Measurements from ENCODE around the gene SLC25A15.

Gene SLC25A15

GRCh38 chr13:40793339-40793738 lies 3.9 kb downstream of the SLC25A15 start:
- Histone ChIP-seq H3K27me3 (ENCODE audit: insufficient read depth, poor library complexity, severe bottlenecking) (no peaks in the 10 kb centered on the region), H3K4me3 (ENCODE audit: severe bottlenecking) (no peak overlapping the region), H3K36me3 (ENCODE audit: low read depth) (peaks cover 29% of the 10 kb centered on the region), H3K9me3 (ENCODE audit: severe bottlenecking) (no peaks in the 10 kb centered on the region), H3K4me1 (ENCODE audit: insufficient read depth, poor library complexity, severe bottlenecking) (no peaks in the 10 kb centered on the region), H3K27ac (ENCODE audit: poor library complexity, severe bottlenecking) (no peak overlapping the region)
- DNase-seq (ENCODE audit: low spot score) (no peak), ATAC-seq (ENCODE audit: low read depth) (no peak)
- TF ChIP-seq CTCF (IDR thresholded peaks at IDR 0.05; ENCODE audit: poor library complexity, severe bottlenecking): no peak

GRCh38 chr13:40794414-40795368 lies 5.3 kb downstream of the SLC25A15 start:
- Histone ChIP-seq H3K27ac (ENCODE audit: poor library complexity, severe bottlenecking) (no peak overlapping the region), H3K9me3 (ENCODE audit: severe bottlenecking) (no peaks in the 10 kb centered on the region), H3K4me1 (ENCODE audit: insufficient read depth, poor library complexity, severe bottlenecking) (no peaks in the 10 kb centered on the region), H3K27me3 (ENCODE audit: insufficient read depth, poor library complexity, severe bottlenecking) (no peaks in the 10 kb centered on the region), H3K4me3 (ENCODE audit: severe bottlenecking) (no peak overlapping the region), H3K36me3 (ENCODE audit: low read depth) (peaks cover 42% of the 10 kb centered on the region)
- ATAC-seq (ENCODE audit: low read depth) (no peak), DNase-seq (ENCODE audit: low spot score) (no peak)
- TF ChIP-seq CTCF (IDR thresholded peaks at IDR 0.05; ENCODE audit: poor library complexity, severe bottlenecking): no peak

- no peak overlapping the region for H3K4me3 ChIP-seq (ENCODE audit: severe bottlenecking)
- no peak for TF ChIP-seq CTCF (IDR thresholded peaks at IDR 0.05; ENCODE audit: poor library complexity, severe bottlenecking)
- H3K27ac ChIP-seq (ENCODE audit: poor library complexity, severe bottlenecking): no peak overlapping the region
- peaks cover 43% of the 10 kb centered on the region for H3K36me3 ChIP-seq (ENCODE audit: low read depth)
- no peaks in the 10 kb centered on the region for H3K9me3 ChIP-seq (ENCODE audit: severe bottlenecking)
- ATAC-seq (ENCODE audit: low read depth) (no peak), DNase-seq (ENCODE audit: low spot score) (no peak)
- no peaks in the 10 kb centered on the region for H3K4me1 ChIP-seq (ENCODE audit: insufficient read depth, poor library complexity, severe bottlenecking)
- no peaks in the 10 kb centered on the region for H3K27me3 ChIP-seq (ENCODE audit: insufficient read depth, poor library complexity, severe bottlenecking)
Observed at GRCh38 chr13:40796649-40797048, 7.2 kb downstream of the SLC25A15 start.

GRCh38 chr13:40798380-40798779 lies 9.0 kb downstream of the SLC25A15 start:
- no peak for ATAC-seq (ENCODE audit: low read depth)
- Histone ChIP-seq H3K4me1 (ENCODE audit: insufficient read depth, poor library complexity, severe bottlenecking) (no peaks in the 10 kb centered on the region), H3K9me3 (ENCODE audit: severe bottlenecking) (no peaks in the 10 kb centered on the region), H3K4me3 (ENCODE audit: severe bottlenecking) (no peak overlapping the region), H3K27ac (ENCODE audit: poor library complexity, severe bottlenecking) (no peak overlapping the region), H3K36me3 (ENCODE audit: low read depth) (peaks cover 41% of the 10 kb centered on the region), H3K27me3 (ENCODE audit: insufficient read depth, poor library complexity, severe bottlenecking) (no peaks in the 10 kb centered on the region)
- TF ChIP-seq CTCF (IDR thresholded peaks at IDR 0.05; ENCODE audit: poor library complexity, severe bottlenecking): no peak
- no peak for DNase-seq (ENCODE audit: low spot score)

GRCh38 chr13:40799508-40799907 lies 10.1 kb downstream of the SLC25A15 start:
- peaks cover 36% of the 10 kb centered on the region for H3K36me3 ChIP-seq (ENCODE audit: low read depth)
- H3K4me1 ChIP-seq (ENCODE audit: insufficient read depth, poor library complexity, severe bottlenecking): no peaks in the 10 kb centered on the region
- no peak for DNase-seq (ENCODE audit: low spot score)
- ATAC-seq (ENCODE audit: low read depth): no peak
- H3K4me3 ChIP-seq (ENCODE audit: severe bottlenecking): no peak overlapping the region
- no peak for TF ChIP-seq CTCF (IDR thresholded peaks at IDR 0.05; ENCODE audit: poor library complexity, severe bottlenecking)
- H3K27ac ChIP-seq (ENCODE audit: poor library complexity, severe bottlenecking): no peak overlapping the region
- no peaks in the 10 kb centered on the region for H3K9me3 ChIP-seq (ENCODE audit: severe bottlenecking)
- H3K27me3 ChIP-seq (ENCODE audit: insufficient read depth, poor library complexity, severe bottlenecking): no peaks in the 10 kb centered on the region

All from RWPE2 (cell line).